GM19372 (cell line): ENCODE data around the gene GLIPR2.
A peak's percentile ranks its signal among the peaks of the same experiment; 100 is the strongest.

Experiments
- ATAC-seq: cut with Tn5 transposase; IDR thresholded peaks from one replicate; pipeline ENCODE4 v1.9.1; 2021; ENCODE audit warnings: mild to moderate bottlenecking, low read depth, moderate library complexity; ENCODE audit not compliant: unreplicated experiment

GLIPR2 gene

GRCh38 chr9:36190388-36191289, 54.1 kb downstream of the GLIPR2 start, which contains the start of gene CLTA:
CLTA (plus strand) TSS chr9:36190921; CDS start chr9:36191057, 136 bp downstream.
- peak; percentile 99 for ATAC-seq

GRCh38 chr9:36191290-36191645, 54.7 kb downstream of the GLIPR2 start:
- peak; percentile 6 for ATAC-seq

- ATAC-seq: no peak
These were observed 55.2 kb downstream of the GLIPR2 start for GRCh38 chr9:36191686-36192085.

- ATAC-seq: no peak
These were observed 55.7 kb downstream of the GLIPR2 start for GRCh38 chr9:36192196-36192595.

- no peak for ATAC-seq
These were observed 56.5 kb downstream of the GLIPR2 start for GRCh38 chr9:36193023-36193422.

- ATAC-seq: no peak
These were observed 57.9 kb downstream of the GLIPR2 start for GRCh38 chr9:36194326-36195000.

GRCh38 chr9:36204906-36205547, 68.5 kb downstream of the GLIPR2 start:
- no peak for ATAC-seq

GRCh38 chr9:36207016-36207415, 70.5 kb downstream of the GLIPR2 start:
- no peak for ATAC-seq

- ATAC-seq: no peak
These were observed 71.0 kb downstream of the GLIPR2 start for GRCh38 chr9:36207546-36208012.

GRCh38 chr9:36208521-36209253, 72.2 kb downstream of the GLIPR2 start:
- ATAC-seq: no peak

- ATAC-seq: no peak
These were observed 74.2 kb downstream of the GLIPR2 start for GRCh38 chr9:36210722-36211121.

GRCh38 chr9:36211510-36211909, 75.0 kb downstream of the GLIPR2 start:
- no peak for ATAC-seq

- ATAC-seq: no peak
These were observed 76.9 kb downstream of the GLIPR2 start for GRCh38 chr9:36213387-36213786.
